Cardiac fibroblast (primary cell): ENCODE data around the gene RBM4.

Experiments used
- DNase-seq, 2 donors: peaks; one replicate each; pipeline versions ENCODE4 v3.0.0 to v3.0.0-alpha.2; 2010; ENCODE audit warnings: low read depth in 2 of 2
- H3K4me3 ChIP-seq, 2 donors: replicated peaks in 1 of 2; 1 replicate in 1 of 2; 2 replicates in 1 of 2; pipeline ENCODE4 v1.5.1; 2011; ENCODE audit warnings: low read depth in 2 of 2, low read length in 2 of 2, mild to moderate bottlenecking in 2 of 2, moderate library complexity in 1 of 2
- TF ChIP-seq, protein P1 (sequence below): IDR thresholded peaks from one replicate; pipeline ENCODE4 v1.5.1; 2011; ENCODE audit warnings: low read depth, mild to moderate bottlenecking, low read length, inconsistent platforms

The RBM4 gene

DNA sequence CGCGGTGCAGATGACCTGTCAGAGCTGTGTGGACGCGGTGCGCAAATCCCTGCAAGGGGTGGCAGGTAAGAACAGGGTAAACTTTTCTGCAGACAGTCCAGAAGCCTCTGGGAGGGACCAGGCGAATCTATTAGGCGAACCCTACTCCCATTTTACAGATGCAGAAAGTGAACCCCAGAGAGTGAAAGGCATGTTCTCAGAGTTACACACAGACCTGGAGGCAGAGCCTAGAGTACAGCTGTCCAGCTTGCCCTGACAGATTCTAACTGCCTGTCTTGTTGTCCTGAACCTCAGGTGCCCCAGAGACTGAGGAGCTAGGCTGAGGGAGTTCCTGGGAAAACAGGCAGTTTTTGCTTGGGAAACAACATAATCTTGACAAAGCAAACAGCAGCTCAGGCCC, 44.9 kb upstream of the RBM4 start:
- no peak for DNase-seq
- TF ChIP-seq, protein P1, sequence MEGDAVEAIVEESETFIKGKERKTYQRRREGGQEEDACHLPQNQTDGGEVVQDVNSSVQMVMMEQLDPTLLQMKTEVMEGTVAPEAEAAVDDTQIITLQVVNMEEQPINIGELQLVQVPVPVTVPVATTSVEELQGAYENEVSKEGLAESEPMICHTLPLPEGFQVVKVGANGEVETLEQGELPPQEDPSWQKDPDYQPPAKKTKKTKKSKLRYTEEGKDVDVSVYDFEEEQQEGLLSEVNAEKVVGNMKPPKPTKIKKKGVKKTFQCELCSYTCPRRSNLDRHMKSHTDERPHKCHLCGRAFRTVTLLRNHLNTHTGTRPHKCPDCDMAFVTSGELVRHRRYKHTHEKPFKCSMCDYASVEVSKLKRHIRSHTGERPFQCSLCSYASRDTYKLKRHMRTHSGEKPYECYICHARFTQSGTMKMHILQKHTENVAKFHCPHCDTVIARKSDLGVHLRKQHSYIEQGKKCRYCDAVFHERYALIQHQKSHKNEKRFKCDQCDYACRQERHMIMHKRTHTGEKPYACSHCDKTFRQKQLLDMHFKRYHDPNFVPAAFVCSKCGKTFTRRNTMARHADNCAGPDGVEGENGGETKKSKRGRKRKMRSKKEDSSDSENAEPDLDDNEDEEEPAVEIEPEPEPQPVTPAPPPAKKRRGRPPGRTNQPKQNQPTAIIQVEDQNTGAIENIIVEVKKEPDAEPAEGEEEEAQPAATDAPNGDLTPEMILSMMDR: no peak

DNA sequence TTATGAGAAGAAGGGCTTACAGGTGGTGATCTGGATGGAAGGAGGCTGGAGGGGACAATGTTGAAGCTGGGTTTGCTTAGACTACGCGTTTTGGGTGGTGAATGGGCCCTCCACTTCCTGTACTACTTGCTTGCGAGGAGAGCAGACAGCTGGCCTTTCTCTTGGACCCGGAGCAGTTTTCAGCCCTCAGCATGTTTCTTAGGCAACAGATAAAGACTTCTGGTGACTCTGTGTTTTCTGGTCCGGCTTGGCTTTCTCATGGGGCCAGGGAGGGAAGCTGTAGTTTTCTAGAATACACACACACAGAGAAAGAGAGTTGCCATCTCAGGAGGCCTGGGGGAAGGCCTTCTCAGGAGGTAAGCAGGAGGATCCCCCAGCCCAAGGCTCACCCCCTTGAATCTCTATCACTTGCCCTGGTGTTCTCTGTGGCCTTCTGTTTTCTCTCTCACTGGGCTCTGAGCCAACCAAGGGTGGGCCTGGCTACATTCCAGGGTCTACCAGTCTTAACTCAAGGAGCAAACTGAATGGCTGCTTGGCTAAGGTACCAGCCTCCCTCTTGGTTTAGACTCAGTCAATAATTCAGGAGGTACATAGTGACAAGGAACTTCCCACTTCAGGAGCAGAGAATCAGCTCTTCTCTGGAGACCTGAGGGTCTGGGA, 43.1 kb upstream of the RBM4 start:
- TF ChIP-seq, protein P1: no peak
- no peak overlapping the region for H3K4me3 ChIP-seq
- peak; percentile 77 to 95 for DNase-seq

More for the DNA sequence above, 44.9 kb upstream of the RBM4 start:
- peak overlapping the region; percentile 72 to 76 for H3K4me3 ChIP-seq

DNA sequence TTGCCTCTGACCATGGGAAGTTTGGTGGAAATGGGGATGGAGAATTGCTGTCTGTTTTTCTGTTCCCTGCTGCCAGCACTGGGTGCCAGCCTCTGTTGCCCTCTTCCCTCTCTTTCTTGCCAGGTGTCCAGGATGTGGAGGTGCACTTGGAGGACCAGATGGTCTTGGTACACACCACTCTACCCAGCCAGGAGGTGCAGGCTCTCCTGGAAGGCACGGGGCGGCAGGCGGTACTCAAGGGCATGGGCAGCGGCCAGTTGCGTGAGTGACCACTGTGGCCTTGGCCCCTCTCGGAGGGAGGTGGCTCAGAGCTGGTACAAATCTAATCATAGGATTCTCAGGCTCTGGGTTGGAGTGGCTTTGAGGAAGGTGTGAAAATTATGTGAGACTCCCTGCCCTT, 39.5 kb upstream of the RBM4 start:
- TF ChIP-seq, protein P1: no peak
- no peak for DNase-seq
- no peak overlapping the region for H3K4me3 ChIP-seq

DNA sequence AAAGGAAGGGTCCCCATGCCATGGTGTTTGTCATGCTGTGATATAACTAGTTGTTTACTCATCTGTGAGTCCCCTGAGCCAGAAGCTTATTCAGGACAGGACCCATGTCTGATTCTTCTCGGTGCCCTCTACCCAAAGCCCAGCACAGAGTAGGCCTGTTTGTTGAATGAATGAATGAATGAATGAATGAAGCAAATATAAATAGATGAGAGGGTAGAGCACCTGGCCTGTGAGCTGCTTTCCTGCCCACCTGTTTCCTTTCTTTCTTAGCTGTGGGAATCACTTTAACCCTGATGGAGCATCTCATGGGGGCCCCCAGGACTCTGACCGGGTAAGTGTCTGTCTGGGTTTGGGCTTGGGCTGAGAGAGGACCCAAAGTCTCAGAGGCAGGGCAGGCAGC, 38.3 kb upstream of the RBM4 start:
- DNase-seq: no peak
- no peak overlapping the region for H3K4me3 ChIP-seq
- TF ChIP-seq, protein P1: no peak

DNA sequence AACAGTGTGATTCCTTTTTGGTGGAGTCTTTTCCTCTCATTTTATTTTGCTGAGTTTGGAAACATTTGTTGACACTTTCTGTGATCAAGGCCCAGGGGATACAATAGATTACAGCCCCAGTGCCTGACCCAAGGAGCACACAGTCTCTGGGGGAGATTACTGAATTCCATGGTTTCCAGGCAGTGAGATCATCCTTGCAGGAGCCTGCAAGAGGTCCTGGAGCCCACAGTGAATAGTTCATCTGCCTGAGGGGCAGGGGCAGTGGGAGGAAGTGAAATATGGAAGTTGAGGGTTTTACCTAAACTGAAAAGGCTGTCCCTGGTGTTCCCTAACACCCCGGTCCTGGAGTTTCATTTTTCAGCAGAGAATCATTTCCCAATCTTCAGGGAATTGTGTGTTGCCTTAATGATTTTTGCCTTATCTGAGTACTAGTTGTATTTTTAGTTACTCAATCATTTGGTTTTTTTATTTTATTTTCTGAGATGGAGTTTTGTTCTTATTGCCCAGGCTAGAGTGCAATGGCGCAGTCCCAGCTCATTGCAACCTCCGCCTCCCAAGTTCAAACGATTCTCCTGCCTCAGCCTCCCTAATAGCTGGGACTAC, 37.8 kb upstream of the RBM4 start:
- no peak overlapping the region for H3K4me3 ChIP-seq
- TF ChIP-seq, protein P1: no peak
- DNase-seq: peak; percentile 39 to 52

DNA sequence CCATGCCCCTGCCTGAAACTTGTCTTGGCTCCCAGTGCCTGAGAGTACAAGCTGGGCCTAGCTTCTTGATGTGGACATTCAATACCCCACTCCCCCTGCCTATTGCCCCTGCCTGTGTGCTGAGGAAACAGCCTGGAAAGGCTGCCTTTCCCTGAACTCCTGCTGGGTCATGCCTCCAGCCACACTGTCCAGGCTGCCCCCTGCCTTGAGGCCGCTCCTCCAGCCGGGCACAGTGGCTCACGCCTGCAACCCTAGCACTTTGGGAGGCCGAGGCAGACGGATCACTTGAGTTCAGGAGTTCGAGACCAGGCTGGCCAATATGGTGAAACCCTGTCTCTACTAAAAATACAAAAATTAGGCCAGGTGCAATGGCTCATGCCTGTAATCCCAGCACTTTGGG, 35.4 kb upstream of the RBM4 start:
- TF ChIP-seq, protein P1: no peak
- DNase-seq: no peak

More for the DNA sequence above, 35.4 kb upstream of the RBM4 start:
- no peak overlapping the region for H3K4me3 ChIP-seq
